HepG2 (cell line): ENCODE measurements around the gene ZNF333. TPM values are rescaled to one million over a fixed set of nuclear protein-coding genes. Genes with fewer than 3 reads are reported as not detected.

Experiments used
- ATAC-seq: fragments of 200-7000 bp; cut with Tn5 transposase; 3 replicates; pipeline ENCODE4 v1.9.1; 2020; ENCODE audit warnings: mild to moderate bottlenecking, moderate library complexity
- Bru-seq: library from RNA; stranded (reverse); fragments of 400-500 nt; gene quantifications from one replicate; lab custom pipeline; 2021; lab: Mats Ljungman, UMichigan
- BruChase-seq, 2 experiments: library from RNA; stranded (reverse); fragments of 400-500 nt; gene quantifications; one replicate each; lab custom pipeline; 2021; lab: Mats Ljungman, UMichigan
- BruUV-seq: library from RNA; stranded (reverse); fragments of 400-500 nt; replicated peaks from 2 replicates; lab custom pipeline; 2021; lab: Mats Ljungman, UMichigan
- CTCF ChIA-PET: fragments of 300-600 bp; formaldehyde crosslinking; extraction: SDS; loops from one replicate; lab custom pipeline; 2021; ENCODE audit warnings: low total read pairs, inconsistent platforms, low intra/inter-chr PET ratio; lab: Yijun Ruan, JAX
- POLR2A ChIA-PET: fragments of 350-600 bp; sonication (Branson Sonifier 250); formaldehyde crosslinking; loops from one replicate; lab custom pipeline; 2020; ENCODE audit warnings: antibody characterized with exemption, inconsistent platforms; lab: Yijun Ruan, JAX
- DNase-seq: peaks from one replicate; pipeline ENCODE4 v3.0.0-alpha.2; 2015; ENCODE audit warnings: low spot score
- FAIRE-seq: peaks from 3 replicates; lab custom pipeline; 2011; peaks lifted over from hg19 to GRCh38; lab: Jason Lieb, UNC
- H2AFZ ChIP-seq: one replicate; pipeline ENCODE4 v1.6.1; 2011; ENCODE audit warnings: low read length, inconsistent platforms
- H3K27ac ChIP-seq: fragments of 300-600 bp; 3 replicates; pipeline ENCODE4 v1.8.0; 2011; ENCODE audit warnings: mixed run types, mild to moderate bottlenecking, mixed read lengths, low read length, inconsistent platforms; ENCODE audit not compliant: insufficient read depth; ENCODE audit errors: extremely low read length
- H3K27me3 ChIP-seq, 2 experiments: fragments of 200-600 bp in 1 of 2; 2 replicates in 1 of 2; 3 replicates in 1 of 2; pipeline versions ENCODE4 v1.6.0 to v1.8.0; 2011; ENCODE audit warnings: low read length in 2 of 2, mild to moderate bottlenecking in 2 of 2, moderate library complexity in 2 of 2, inconsistent platforms in 1 of 2; ENCODE audit not compliant: insufficient read depth in 2 of 2, control insufficient read depth in 1 of 2
- H3K36me3 ChIP-seq, 2 experiments: fragments of 200-600 bp in 1 of 2; replicated peaks in 1 of 2; 2 replicates in 1 of 2; 3 replicates in 1 of 2; pipeline versions ENCODE4 v1.5.1 to v1.8.0; 2011; ENCODE audit warnings: low read length in 2 of 2, inconsistent platforms in 1 of 2; ENCODE audit not compliant: insufficient read depth in 2 of 2, control insufficient read depth in 1 of 2
- H3K4me1 ChIP-seq: 2 replicates; pipeline ENCODE4 v1.5.1; 2012; ENCODE audit warnings: low read length, inconsistent platforms; ENCODE audit not compliant: insufficient read depth
- H3K4me2 ChIP-seq: 2 replicates; pipeline ENCODE4 v1.6.0; 2011; ENCODE audit warnings: low read depth, low read length, inconsistent platforms
- H3K4me3 ChIP-seq, 3 experiments: fragments of 200-600 bp in 1 of 3; sonication (generic), shearing (Covaris generic) in 1 of 3; replicated peaks in 1 of 3; 2 replicates each; pipeline ENCODE4 v1.5.1; 2011 to 2016; ENCODE audit warnings: low read length in 3 of 3, inconsistent platforms in 2 of 3, low read depth in 2 of 3, mild to moderate bottlenecking in 2 of 3, control low read depth in 1 of 3, mixed read lengths in 1 of 3; ENCODE audit not compliant: insufficient read depth in 1 of 3
- H3K79me2 ChIP-seq: one replicate; pipeline ENCODE4 v1.6.1; 2011; ENCODE audit warnings: low read length, inconsistent platforms; ENCODE audit not compliant: insufficient read depth
- H3K9ac ChIP-seq: 2 replicates; pipeline ENCODE4 v1.6.0; 2011; ENCODE audit warnings: mild to moderate bottlenecking, low read depth, low read length, inconsistent platforms; ENCODE audit not compliant: insufficient read depth
- H3K9me3 ChIP-seq: 2 replicates; pipeline ENCODE4 v1.5.1; 2012; ENCODE audit warnings: mild to moderate bottlenecking, low read length
- H4K20me1 ChIP-seq: 2 replicates; pipeline ENCODE4 v1.6.0; 2011; ENCODE audit warnings: inconsistent platforms, mild to moderate bottlenecking, low read length, moderate library complexity; ENCODE audit not compliant: insufficient read depth
- ASH2L ChIP-seq: fragments of 300-600, 200-600 bp; sonication (generic); IDR thresholded peaks from 2 replicates; pipeline ENCODE4 v1.7.0; 2017; ENCODE audit warnings: low read depth, mild to moderate bottlenecking, moderate library complexity, mixed read lengths, low read length; ENCODE audit not compliant: insufficient read length
- ATRX ChIP-seq: sonication (generic); formaldehyde crosslinking; IDR thresholded peaks from 2 replicates; pipeline ENCODE4 v1.4.0; 2020; ENCODE audit warnings: missing genetic modification reagents, borderline replicate concordance
- BORCS8-MEF2B ChIP-seq: sonication (generic); formaldehyde crosslinking; IDR thresholded peaks from 2 replicates; pipeline ENCODE4 v1.8.0; 2022; ENCODE audit warnings: mild to moderate bottlenecking, missing genetic modification reagents
- DR1 ChIP-seq: sonication (generic); formaldehyde crosslinking; IDR thresholded peaks from 2 replicates; pipeline ENCODE4 v1.8.0; 2021; ENCODE audit warnings: mild to moderate bottlenecking, missing genetic modification reagents, inconsistent platforms
- EHMT2 ChIP-seq: fragments of 200-600 bp; sonication (generic); IDR thresholded peaks from 2 replicates; pipeline ENCODE4 v1.7.0; 2017; ENCODE audit warnings: antibody characterized with exemption, low read depth, low read length, borderline replicate concordance
- HCFC1 ChIP-seq: fragments of 150-350 bp; IDR thresholded peaks from 2 replicates; pipeline ENCODE4 v1.6.1; 2014; ENCODE audit warnings: low read depth, low read length
- HDAC6 ChIP-seq: fragments of 200-600 bp; sonication (generic); IDR thresholded peaks from 2 replicates; pipeline ENCODE4 v1.7.0; 2017; ENCODE audit warnings: mild to moderate bottlenecking, antibody characterized with exemption, low read length, low read depth
- HINFP ChIP-seq: sonication (generic); formaldehyde crosslinking; IDR thresholded peaks from 2 replicates; pipeline ENCODE4 v1.4.0; 2020; ENCODE audit warnings: low read depth, mild to moderate bottlenecking, missing genetic modification reagents
- HOXA5 ChIP-seq: sonication (generic); formaldehyde crosslinking; IDR thresholded peaks from 2 replicates; pipeline ENCODE4 v1.4.0; 2020; ENCODE audit warnings: missing genetic modification reagents
- MAX ChIP-seq: IDR thresholded peaks from 2 replicates; pipeline ENCODE4 v1.6.1; 2012; ENCODE audit warnings: inconsistent platforms
- POLR2AphosphoS5 ChIP-seq: IDR thresholded peaks from 2 replicates; pipeline ENCODE4 v1.6.1; 2012; ENCODE audit warnings: low read depth, low read length
- PRMT3 ChIP-seq: sonication (generic); formaldehyde crosslinking; IDR thresholded peaks from 2 replicates; pipeline ENCODE4 v1.8.1; 2022; ENCODE audit warnings: low read depth, mild to moderate bottlenecking, moderate library complexity, missing genetic modification reagents, borderline replicate concordance
- RXRB ChIP-seq: IDR thresholded peaks from 2 replicates; pipeline ENCODE4 v1.6.1; 2016; ENCODE audit warnings: borderline replicate concordance, missing genetic modification reagents, missing compliant biosample characterization
- SATB2 ChIP-seq: sonication (generic); formaldehyde crosslinking; IDR thresholded peaks from 2 replicates; pipeline ENCODE4 v1.5.0; 2020; ENCODE audit warnings: missing genetic modification reagents
- TARDBP ChIP-seq: sonication (generic); formaldehyde crosslinking; IDR thresholded peaks from 2 replicates; pipeline ENCODE4 v1.8.0; 2022; ENCODE audit warnings: mild to moderate bottlenecking, missing genetic modification reagents
- ZFY ChIP-seq: sonication (generic); formaldehyde crosslinking; IDR thresholded peaks from 2 replicates; pipeline ENCODE4 v1.4.0; 2020; ENCODE audit warnings: missing genetic modification reagents
- WGBS: methylation state at CpG from one replicate; pipeline ENCODE4 v1.1.6; 2017; ENCODE audit warnings: low lambda C conversion rate; 5-methylcytosine and 5-hydroxymethylcytosine counted together
- in situ Hi-C: cut with HindIII; loops from 2 replicates; pipeline ENCODE4 v1.10.0; 2017; ENCODE audit warnings: low pct_unique_long_range_greater_than_20kb; ENCODE audit not compliant: extremely low pct_ligation_motif_present
- intact Hi-C: fragments of 100-400 bp; cut with micrococcal nuclease; formaldehyde crosslinking; loops from one replicate; pipeline ENCODE4 v1.10.0; 2022; ENCODE audit not compliant: unreplicated experiment
- long read RNA-seq, 2 experiments: library from RNA in 1 of 2; library from polyadenylated mRNA in 1 of 2; stranded (forward) in 1 of 2; unstranded in 1 of 2; transcript quantifications; one replicate each; pipeline ENCODE4 v2.0.0, GENCODE V29; 2019 to 2022
- polyA minus RNA-seq, 3 experiments: library from RNA; depleted of rRNA, polyadenylated mRNA; stranded (reverse); fragments of >200 nt; gene quantifications; 2 replicates each; pipeline ENCODE4 v1.2.3, GENCODE V29; 2011; ENCODE audit warnings: low replicate concordance in 1 of 3
- polyA plus RNA-seq, 8 experiments: library from polyadenylated mRNA; depleted of rRNA in 3 of 8; stranded (reverse) in 7 of 8; unstranded in 1 of 8; fragments of >200 nt; fragmentation: Illumina TruSeq in 4 of 8; extraction: Trizol in 4 of 8; gene quantifications; 2 replicates each; pipeline versions ENCODE4 v1.2.1 to v1.2.3, GENCODE V29; 2011 to 2016; ENCODE audit warnings: low read depth in 4 of 8, missing spikeins in 1 of 8, mixed read lengths in 1 of 8; ENCODE audit not compliant: insufficient read depth in 1 of 8
- total RNA-seq, 5 experiments: library from RNA; depleted of rRNA; stranded (reverse); fragments of >200 nt; fragmentation: Illumina TruSeq; extraction: Trizol; gene quantifications; 2 replicates each; pipeline ENCODE4 v1.2.3, GENCODE V29; 2016; ENCODE audit warnings: low read depth in 1 of 5

ZNF333 gene
- 3.0 and 3.4 TPM in 2 replicates for total RNA-seq (2016; rRNA removed; fragmentation: Illumina TruSeq; extraction: Trizol)
- total RNA-seq (2016; cell fraction: cytosol; rRNA removed; fragmentation: Illumina TruSeq; extraction: Trizol; ENCODE audit: low read depth), result 0.44 and 0.81 TPM in 2 replicates
- 1.9 and 3.8 TPM in 2 replicates for total RNA-seq (2016; cell fraction: insoluble cytoplasmic fraction; rRNA removed; fragmentation: Illumina TruSeq; extraction: Trizol)
- 1.1 and 1.7 TPM in 2 replicates for total RNA-seq (2016; cell fraction: membrane; rRNA removed; fragmentation: Illumina TruSeq; extraction: Trizol)
- 3.5 and 5.2 TPM in 2 replicates for total RNA-seq (2016; cell fraction: nucleus; rRNA removed; fragmentation: Illumina TruSeq; extraction: Trizol)
- 6.4 and 7.9 TPM in 2 replicates for polyA plus RNA-seq (2011; rRNA removed)
- polyA plus RNA-seq (2011; cell fraction: cytosol; rRNA removed), result 2.8 and 3.2 TPM in 2 replicates
- 18.1 and 20.8 TPM in 2 replicates for polyA plus RNA-seq (2011; cell fraction: nucleus; rRNA removed)
- 3.1 and 3.2 TPM in 2 replicates for polyA plus RNA-seq (2012)
- 0.21 and 0.24 TPM in 2 replicates for polyA plus RNA-seq (2016; cell fraction: cytosol; fragmentation: Illumina TruSeq; extraction: Trizol; ENCODE audit: low read depth)
- polyA plus RNA-seq (2016; cell fraction: insoluble cytoplasmic fraction; fragmentation: Illumina TruSeq; extraction: Trizol; ENCODE audit: low read depth), result 1.9 and 2.0 TPM in 2 replicates
- polyA plus RNA-seq (2016; cell fraction: membrane; fragmentation: Illumina TruSeq; extraction: Trizol; ENCODE audit: low read depth), result 0.40 and 0.56 TPM in 2 replicates
- polyA plus RNA-seq (2016; cell fraction: nucleus; fragmentation: Illumina TruSeq; extraction: Trizol; ENCODE audit: insufficient read depth, low read depth), result 11.2 and 13.6 TPM in 2 replicates
- polyA minus RNA-seq (2011; rRNA and poly(A)+ RNA removed; ENCODE audit: low replicate concordance), result 7.4 and 12.3 TPM in 2 replicates
- polyA minus RNA-seq (2011; cell fraction: cytosol; rRNA and poly(A)+ RNA removed), result 3.3 and 3.9 TPM in 2 replicates
- 17.0 and 17.8 TPM in 2 replicates for polyA minus RNA-seq (2011; cell fraction: nucleus; rRNA and poly(A)+ RNA removed)
- percentile 43 among the genes with signal in this experiment for Bru-seq, nascent RNA
- BruChase-seq, experiment 1, labeled RNA remaining after a 6-hour chase, result percentile 50 among the genes with signal in this experiment
- BruChase-seq, experiment 2, labeled RNA remaining after a 2-hour chase, result percentile 48 among the genes with signal in this experiment
- long read RNA-seq, experiment 1, full-length matches to known transcripts, result 1 of 4 reads
- long read RNA-seq, experiment 1, partial matches to known transcripts, result 0 of 4 reads
- long read RNA-seq, experiment 1, other reads (novel, unspliced or antisense), result 3 of 4 reads
- long read RNA-seq, experiment 2, partial matches to known transcripts, result 0 of 4 reads
- long read RNA-seq, experiment 2, other reads (novel, unspliced or antisense), result 4 of 4 reads

GRCh38 chr19:14689598-14690503, at the start of gene ZNF333:
Gene ZNF333, plus strand, starts transcription at chr19:14690048. Its CDS starts 3,444 bp downstream, at chr19:14693492.
- no TSS peak for BruUV-seq
- peak within 1 kb of the TSS; percentile 94 for H3K27ac ChIP-seq
- H3K4me2 ChIP-seq, result peak within 1 kb of the TSS; percentile 70
- peak; percentile 75 for DNase-seq
- peak; percentile 99 for ATAC-seq
- no peak within 1 kb of the TSS for H2AFZ ChIP-seq
- in situ Hi-C loops, result loop anchor here (5.0 kb wide), 1 partner anchor 118 kb away; the partner anchor contains the start of gene NDUFB7
- H3K4me3 ChIP-seq, result peak within 1 kb of the TSS; percentile 67 to 91 (median 77)
- POLR2A ChIA-PET, result interaction anchor here (0.6 to 2.7 kb wide), 7 partner anchors 14 to 758 kb away, joined by 3 to 40 read pairs (median 5); partner anchors contain the start of genes DNAJB1 and NDUFB7
- WGBS, result 6% methylated on average over 26 of the region's 66 CpGs
- H3K36me3 ChIP-seq, result peaks cover 0 to 3% of the 10 kb centered on the region in 2 experiments; a peak in 1 of 5 replicates
- H3K9ac ChIP-seq, result peak within 1 kb of the TSS; percentile 82
- H3K79me2 ChIP-seq, result no peaks in the 10 kb centered on the region
- no peaks in the 10 kb centered on the region for H3K27me3 ChIP-seq
- CTCF ChIA-PET, result interaction anchor here (0.9 to 1.1 kb wide), 2 partner anchors 115 to 116 kb away, joined by 3 to 4 read pairs; no protein-coding TSS in a partner anchor
- intact Hi-C loops, result no loop called here
- H3K4me1 ChIP-seq, result peaks cover 9% of the 10 kb centered on the region
- H4K20me1 ChIP-seq, result no peaks in the 10 kb centered on the region
- FAIRE-seq, result no peak
- H3K9me3 ChIP-seq, result no peaks in the 10 kb centered on the region
- TF ChIP-seq ASH2L, result peak; percentile 84
- TF ChIP-seq DR1 (CRISPR knock-in tag), result peak; percentile 23; the same call in 1 of the 2 replicates
- TF ChIP-seq POLR2AphosphoS5, result peak; percentile 80
- no peak for TF ChIP-seq ATRX (CRISPR knock-in tag)
- no peak for TF ChIP-seq RXRB
- peak; percentile 75 for TF ChIP-seq ZFY (CRISPR knock-in tag)
- TF ChIP-seq MAX, result peak; percentile 82
- TF ChIP-seq PRMT3 (CRISPR knock-in tag), result no peak
- TF ChIP-seq SATB2 (CRISPR knock-in tag), result no peak
- TF ChIP-seq TARDBP, result peak; percentile 48; the same call in 1 of the 2 replicates
- TF ChIP-seq HOXA5 (CRISPR knock-in tag), result peak; percentile 50; the same call in 1 of the 2 replicates
- TF ChIP-seq HDAC6, result no peak
- TF ChIP-seq BORCS8-MEF2B (CRISPR knock-in tag), result peak; percentile 32; the same call in 1 of the 2 replicates
- peak; percentile 41; the same call in 1 of the 2 replicates for TF ChIP-seq HCFC1
- TF ChIP-seq HINFP (CRISPR knock-in tag), result no peak
- no peak for TF ChIP-seq EHMT2
